Measurements from ENCODE around the gene VMP1.
"Not testable (repeated sequence)": the region's sequence is repeated elsewhere in the genome, so short reads cannot be mapped to it uniquely, and the experiment has no call there.

Gene VMP1

DNA sequence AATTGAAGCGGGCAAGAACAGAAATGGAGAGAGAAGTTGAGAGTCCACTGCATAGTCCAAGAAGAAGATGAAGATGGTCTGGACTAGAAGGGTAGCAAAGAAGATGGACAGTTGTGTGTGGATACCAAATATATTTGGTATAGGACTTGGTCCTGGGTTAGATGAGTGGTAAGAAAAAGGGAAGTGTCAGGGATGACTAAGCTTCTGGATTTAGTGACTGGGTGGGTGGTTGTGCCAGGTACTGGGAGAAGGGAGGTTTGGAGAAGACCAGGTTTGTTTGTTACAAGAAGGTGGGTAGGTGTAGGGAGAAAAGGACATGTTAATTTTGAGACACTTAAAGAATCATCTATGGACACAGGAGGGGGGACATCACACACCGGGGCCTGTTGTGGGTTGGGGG is 5.4 kb downstream of the VMP1 start:
- DNase-seq: no peak

DNA sequence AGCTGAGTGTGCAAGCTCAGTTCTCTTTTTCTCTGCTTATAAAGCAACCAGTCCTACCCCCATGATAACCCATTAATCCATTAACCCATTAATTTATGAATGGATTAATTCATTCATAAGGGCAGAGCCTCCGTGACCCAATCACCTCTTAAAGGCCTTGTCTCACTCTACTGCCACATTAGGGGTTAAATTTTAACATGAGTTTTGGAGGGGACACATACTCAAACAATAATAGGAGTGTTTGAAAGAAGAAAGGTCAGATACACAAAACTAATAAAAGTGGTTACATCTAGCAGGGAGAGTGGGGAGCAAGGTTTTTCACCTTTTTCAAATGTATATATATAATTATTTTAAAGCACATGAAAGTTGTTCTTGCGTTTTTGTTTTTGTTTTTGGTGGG is 6.8 kb downstream of the VMP1 start:
- no peak for DNase-seq

DNA sequence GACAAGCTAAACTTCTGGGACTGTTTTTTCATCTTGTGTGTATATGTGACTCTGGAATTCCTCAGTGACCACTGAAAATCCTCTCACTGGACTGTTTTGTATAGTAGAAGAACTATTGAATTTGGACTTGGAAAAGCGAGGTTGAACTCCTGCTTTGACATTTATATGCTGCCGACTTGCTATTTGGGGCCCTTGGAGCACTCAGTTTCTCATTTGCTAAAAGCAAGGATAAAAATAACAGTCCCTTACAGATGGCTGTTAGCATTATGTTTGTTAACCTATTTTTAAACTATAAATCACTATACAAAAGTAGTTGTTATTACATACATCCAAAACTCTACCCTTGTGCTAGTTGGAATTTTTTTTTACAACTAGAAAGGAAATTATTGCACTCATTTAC is 9.0 kb downstream of the VMP1 start:
- no peak for DNase-seq

DNA sequence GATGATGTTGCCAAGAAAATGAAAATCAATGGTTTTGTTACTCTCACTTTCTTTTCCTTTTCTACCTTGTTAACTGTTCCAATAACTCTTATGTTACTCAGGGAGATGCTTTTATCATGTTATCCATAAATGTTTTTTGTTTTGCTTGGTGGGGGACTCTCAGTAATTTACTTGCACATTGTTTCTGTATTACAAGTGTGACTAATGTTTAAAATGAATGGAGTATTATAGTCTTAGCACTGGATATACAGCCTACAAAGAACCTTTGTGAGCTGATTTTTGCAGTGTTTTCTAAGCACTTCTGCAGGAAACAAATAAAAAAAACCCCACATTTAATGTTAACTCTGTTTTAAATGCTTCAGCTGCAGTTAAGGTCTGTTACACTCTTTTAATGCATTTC is 12.1 kb downstream of the VMP1 start:
- no peak for DNase-seq

DNA sequence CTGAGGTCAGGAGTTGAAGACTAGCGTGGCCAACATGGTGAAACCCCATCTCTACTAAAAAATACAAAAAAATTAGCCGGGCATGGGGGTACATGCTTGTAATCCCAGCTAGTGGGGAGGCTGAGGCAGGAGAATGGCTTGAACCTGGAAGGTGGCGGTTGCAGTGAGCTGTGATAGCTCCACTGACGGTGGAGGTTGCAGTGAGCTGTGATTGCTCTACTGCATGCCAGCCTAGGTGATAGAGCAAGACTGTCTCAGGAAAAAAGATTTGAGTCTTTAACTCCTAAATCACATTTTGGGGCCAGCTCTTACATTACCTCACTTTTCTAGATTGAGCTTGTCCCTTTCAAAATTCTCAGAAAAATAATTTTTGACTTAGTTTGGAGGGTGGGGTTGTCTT is 15.2 kb downstream of the VMP1 start:
- no peak for DNase-seq

DNA sequence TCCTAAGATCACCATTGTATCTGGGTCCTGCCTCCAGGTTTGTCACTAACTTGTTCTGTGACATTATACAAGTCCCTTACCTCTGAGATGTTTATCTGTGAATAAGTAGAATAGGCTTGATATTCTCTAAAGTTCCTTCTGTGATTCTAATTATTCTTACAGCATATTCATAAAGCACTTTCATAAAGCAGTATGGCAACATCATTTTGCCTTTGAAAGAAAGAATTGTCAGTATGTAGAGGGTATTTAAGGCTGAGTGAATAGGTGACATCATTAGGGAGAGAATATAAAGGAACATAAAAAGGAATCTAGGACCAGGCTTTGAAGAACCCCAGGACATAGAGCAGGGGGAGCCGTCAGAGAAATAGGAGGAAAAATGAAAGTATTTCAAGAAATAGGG is 15.6 kb downstream of the VMP1 start:
- DNase-seq: no peak

DNA sequence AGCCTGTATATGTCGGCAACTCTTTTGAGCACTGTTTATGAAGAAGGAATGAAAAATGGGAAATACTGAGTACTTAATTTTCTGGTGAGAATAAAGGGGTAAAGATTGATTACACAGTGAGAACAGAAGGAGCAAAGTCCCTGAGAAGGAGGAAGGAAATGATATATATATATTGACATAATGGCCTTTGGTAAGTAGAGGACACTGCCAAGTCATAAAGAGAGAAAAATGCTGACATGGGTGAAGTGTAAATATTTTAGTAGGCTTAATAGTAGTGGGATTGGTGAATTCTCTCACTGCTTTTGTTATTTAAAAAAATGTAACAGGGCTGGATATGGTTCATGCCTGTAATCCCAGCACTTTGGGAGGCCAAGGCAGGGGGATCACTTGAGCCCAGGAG is 16.2 kb downstream of the VMP1 start:
- no peak for DNase-seq

DNA sequence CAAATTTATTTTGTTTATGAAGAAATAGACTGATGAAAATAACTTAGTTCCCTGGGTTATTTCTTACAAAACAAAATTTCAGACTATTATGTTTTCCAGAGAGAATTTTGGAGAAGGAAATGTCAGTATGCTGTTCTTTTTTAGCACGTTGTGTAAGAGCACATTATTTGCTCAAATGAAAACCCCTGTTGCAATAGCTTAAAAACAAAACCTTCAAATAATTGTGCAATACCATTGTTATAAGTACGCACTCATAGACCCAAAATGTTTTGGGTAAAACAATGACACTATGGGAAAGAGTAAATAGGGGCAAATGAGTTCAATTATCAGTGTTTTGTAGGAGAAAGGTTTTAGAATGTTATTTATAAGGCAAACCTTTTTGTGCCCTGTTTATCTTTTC is 18.2 kb downstream of the VMP1 start:
- DNase-seq: no peak

DNA sequence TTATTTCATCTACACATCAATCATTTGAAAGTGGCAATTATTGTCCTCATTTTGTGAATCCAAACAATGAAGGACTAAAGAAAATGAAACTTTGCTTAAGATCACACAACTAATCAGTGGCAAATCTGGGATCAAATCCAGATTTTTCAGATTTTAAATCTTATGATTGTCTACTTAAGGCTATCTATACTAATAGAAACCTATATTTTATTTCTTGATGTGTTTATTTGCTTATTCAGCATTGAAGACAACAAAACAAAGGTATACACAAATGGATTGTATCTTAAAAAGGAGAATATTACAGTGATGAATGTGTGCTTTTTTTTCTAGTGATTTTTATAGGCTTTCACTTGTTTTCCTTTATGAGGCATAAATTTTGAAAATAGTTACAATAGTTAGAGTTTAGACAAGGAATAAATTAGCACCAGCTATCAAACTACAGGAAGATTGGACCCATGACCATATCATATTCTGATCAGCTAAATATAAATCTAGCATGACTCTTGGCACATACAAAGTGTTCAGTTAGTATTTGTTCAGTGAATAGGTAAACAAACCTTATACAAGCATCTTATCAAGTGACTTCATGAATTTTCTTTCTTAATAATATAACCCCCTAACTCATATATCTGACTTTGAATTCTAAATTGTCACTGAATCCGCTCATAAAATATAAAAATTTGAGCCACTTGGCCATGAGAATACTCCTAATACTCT is 20.5 kb downstream of the VMP1 start:
- DNase-seq: no peak

DNA sequence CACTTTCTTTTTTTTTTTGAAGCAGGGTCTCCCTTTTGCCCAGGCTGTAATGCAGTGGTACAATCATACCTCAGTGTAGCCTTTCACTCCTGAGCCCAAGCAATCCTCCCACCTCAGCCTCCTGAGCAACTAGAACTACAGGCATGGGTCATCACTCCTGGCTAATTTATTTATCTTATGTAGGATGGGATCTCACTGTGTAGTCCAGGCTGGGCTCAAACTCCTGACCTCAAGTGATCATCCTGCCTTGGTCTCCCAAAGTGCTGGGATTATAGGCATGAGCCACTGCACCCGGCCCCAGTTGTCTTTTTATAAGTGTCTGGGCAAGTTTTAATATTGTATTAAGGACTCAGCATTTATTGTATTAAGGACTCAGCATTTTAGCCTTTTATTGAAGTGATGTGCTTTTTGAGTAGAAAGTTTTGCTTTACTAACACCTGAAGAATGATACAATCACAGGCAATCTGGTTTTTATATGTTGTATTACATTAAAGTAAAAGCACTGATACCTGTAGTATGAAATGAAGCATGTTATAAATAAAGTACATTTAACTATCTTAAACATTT is 22.9 kb downstream of the VMP1 start:
- no peak for DNase-seq

DNA sequence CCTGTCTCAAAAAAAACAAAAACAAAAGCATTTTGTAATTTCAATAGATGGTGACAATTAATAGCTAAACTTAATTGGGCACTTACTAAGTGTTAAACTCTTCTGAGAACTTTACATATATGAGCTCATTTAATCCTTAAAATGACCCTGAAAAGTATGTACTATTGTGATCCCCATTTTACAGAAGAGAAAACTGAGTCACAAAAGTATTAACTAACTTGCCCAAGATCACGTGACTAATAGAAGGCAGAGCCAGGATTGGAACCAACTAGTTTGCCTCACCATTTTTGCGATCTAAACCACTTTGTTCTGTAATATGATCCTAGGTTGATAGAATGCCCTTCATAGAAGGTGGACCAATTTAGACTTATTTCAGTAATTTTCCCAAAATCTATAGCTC is 26.2 kb downstream of the VMP1 start:
- no peak for DNase-seq

DNA sequence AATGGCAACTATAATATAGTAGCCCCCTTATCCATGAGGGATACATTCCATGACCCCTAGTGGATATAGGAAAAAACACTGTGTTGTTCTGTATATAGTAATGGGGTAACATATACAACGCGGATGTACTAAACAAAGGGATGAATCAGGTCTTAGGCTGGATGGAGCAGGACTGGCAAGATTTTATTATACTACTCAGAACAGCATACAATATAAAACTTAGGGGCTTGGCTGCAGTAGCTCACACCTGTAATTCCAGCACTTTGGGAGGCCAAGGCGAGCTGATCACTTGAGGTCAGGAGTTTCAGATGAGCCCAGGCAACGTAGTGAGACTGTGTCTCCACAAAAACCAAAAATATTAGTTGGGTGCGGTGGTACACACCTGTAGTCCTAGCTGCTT is 26.8 kb downstream of the VMP1 start:
- no peak for DNase-seq

DNA sequence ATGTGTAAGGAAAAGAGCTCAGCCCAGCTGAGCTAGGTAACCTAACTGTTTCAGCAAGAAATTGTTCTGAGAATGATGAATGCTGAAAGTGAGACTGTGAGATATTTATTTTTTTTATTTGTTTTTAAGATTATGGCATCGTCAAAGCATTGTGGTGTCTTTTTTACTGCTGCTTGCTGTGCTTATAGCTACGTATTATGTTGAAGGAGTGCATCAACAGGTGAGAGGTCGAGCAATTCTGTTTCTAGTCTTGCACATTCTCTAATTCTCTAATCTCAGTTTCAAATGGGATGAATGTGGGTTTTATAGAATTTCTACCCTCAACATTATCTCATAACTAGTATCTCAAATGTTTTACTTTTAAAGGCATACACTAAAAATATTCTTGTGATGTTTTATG is 29.9 kb downstream of the VMP1 start:
- no peak for DNase-seq

DNA sequence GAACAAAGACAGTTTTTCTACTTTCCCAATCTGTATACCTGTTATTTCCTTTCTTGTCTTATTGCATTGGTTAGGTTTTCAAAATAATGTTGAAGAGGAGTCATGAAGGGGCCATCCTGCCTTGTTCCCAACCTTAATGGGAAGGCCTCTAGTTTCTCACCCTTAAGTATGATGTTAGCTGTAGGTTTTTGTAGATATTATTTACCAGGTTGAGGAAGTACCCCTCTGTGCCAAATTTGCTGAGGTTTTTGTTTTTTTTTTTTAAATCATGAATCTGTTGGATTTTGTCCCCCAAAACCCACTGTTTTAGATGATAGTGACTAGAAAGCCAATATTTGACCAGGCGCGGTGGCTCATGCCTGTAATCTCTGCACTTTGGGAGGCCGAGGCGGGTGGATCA is 36.4 kb downstream of the VMP1 start:
- no peak for DNase-seq

DNA sequence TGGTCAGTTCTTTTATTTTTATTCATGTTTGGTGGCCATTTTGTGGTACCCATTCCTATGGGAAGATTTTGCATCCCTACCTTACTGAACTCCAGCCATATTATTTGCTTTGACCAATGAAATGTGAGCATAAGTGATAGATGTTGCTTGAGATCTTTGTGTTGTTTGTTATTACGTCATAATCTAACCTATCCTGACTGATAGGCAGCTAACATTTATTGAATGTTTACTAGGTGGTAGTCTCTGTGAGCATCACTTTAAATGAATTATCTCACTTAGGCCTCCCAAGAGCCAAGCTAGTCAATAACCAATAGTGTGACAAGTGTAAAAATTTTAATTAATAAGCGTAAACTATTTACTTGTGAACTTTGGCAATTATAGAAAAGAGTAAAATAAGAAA is 37.6 kb downstream of the VMP1 start:
- no peak for DNase-seq

DNA sequence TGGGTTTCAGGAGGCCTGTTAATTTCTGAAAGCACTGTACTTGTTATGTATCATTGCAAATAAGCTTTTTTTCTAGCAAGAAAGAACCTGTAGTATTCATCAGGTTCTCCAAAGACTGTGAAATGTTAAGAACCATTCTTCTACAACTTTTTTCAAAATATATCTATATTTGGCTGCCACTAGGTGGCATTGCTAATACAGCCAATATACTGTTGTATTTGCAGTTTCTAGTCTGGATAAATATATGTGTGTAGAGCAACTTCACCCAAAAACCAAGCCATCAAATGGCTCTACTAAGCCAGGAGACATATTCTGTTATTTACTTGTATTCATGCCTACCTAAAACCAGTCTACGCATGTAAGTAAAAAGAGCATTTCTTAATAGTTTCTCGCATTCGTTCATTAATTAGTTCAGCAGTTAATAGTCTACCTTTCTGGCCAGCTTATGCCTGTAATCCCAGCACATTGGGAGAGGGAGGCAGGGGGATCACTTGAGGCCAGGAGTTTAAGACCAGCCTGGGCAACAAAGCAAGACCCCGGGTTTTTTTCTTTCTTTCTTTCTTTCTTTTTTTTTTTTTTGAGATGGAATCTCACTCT is 39.5 kb downstream of the VMP1 start:
- DNase-seq: peak; percentile 10

DNA sequence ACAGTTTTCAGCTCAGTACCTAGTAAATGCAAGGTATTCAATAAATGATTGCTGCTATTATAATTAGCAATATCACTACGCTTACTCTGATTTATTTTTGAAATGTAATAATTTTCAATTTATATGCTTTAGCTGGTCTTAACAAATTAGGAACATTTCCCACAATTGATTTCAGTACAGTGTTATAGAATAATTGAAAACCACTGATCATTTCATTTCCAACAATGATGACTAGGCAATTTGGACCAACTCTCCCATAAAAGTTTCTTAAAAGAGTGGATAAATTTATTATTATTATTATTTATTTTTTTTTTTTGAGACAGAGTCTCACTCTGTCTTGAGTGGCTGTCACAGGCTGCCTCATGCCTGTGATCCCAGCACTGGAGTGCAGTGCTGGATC is 41.1 kb downstream of the VMP1 start:
- DNase-seq: no peak

DNA sequence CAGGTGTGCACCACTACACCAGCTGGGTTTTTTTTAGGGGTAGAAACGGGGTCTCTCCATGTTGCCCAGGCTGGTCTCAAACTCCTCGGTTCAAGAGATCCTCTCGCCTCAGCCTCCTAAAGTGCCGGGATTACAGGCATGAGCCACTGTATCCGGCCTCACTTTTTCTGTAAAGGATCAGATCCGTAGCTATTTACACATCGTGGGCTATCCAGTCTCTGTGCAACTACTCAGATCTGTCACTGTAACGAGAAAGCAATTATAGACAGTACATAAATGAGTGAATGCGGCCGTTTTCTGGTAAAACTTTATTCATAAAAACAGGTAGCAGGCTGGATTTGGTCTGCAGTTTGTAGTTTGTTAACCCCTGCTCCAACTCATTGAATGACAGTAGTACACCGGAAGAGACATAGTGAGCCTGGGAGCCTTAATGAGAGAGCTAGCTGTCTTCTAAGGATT is 44.5 kb downstream of the VMP1 start:
- no peak for DNase-seq

DNA sequence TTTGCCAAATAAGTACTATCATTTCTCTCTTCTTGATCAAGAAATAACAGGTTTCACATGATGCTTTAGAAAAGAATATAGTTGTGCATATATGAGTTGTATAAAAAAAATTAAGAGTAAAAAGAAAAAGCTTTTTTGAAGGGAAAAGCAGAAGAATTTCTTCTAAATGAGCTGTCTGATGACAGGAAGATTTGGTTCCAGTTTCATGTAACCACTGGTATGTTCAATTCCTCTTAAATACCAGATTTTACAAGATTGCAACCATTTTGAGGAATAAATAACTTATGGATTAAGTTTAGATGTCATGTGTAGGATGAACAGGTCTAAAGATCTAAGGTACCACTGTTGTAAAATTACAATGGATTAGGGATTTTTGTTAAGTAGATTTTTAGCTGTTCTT is 45.0 kb downstream of the VMP1 start:
- no peak for DNase-seq

DNA sequence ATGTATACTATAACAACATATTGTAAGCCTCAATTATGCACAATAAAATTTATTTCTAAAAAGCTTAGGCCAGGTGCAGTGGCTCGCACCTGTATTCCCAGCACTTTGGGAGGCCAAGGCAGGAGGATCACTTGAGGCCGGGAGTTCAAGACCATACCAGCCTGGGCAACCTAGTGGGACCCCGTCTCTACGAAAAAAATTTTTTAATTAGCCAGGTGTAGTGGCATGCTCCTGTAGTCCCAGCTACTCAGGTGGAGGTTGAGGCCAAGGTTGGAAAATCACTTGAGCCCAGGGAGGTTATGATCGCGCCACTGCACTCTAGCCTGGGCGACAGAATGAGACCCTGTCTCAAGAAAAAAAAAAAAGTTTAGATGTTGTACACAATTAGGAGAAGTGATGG is 45.5 kb downstream of the VMP1 start:
- no peak for DNase-seq

DNA sequence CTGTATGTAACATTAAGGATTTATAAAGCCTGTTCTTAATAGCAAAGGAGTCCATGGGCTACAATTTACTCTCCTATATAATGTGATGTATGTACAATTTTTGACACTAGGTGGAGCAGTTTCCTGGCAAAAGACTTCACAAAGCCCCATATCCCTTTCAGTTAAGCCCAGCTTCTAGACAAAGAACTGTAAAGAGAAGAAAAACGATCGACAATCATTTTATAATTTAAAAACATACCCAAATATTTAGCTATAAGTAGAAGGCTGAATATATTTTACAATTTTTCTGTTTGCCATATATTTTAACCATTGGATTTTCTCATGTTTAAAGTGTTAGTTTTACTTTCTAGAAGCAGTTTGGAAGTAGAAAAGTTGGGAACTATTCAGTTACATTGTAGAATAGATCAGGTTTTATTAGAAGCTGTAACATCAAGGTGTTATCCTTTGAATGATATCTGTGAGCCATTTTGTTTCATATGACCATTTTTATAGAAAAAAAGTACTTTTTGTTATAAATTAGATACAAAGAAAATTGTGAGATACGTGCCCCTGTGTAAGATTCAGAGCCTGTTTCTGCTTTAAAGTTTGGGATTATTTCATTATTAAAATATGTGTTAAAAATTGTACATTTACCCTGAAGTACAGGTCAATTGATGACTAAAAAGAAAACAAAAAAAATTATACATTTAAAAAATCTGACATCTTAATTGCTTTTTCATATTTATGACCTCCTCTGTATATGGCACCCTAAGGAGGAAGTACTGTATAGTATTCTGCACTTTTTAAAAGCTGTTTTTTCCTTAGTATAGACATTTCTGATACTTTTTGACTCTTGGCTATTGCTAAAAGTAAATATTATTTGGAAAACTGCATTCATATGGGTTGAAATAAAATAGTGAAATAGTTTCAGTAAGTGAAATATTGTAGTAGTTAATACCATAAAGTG is 46.3 kb downstream of the VMP1 start:
- DNase-seq: peak; percentile 82

DNA sequence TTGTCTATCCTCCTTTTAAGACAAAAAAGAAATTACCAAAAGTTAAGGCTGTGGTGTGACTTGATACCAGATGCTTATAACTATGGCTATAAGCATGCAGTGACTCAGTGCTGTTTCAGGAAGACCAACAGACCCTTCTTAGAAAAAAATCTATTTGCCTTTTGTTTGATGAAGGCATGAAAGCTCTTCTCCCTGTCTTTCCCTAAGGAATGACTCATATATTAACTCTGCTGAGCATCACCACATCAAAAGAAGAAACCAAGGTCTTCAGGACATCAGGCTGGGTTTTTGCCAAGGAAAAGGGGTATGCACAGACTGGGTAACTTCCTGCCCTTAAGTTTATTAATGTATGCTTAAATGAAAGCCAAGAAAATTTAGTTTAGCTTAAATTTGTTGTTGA is 47.1 kb downstream of the VMP1 start:
- DNase-seq: no peak

DNA sequence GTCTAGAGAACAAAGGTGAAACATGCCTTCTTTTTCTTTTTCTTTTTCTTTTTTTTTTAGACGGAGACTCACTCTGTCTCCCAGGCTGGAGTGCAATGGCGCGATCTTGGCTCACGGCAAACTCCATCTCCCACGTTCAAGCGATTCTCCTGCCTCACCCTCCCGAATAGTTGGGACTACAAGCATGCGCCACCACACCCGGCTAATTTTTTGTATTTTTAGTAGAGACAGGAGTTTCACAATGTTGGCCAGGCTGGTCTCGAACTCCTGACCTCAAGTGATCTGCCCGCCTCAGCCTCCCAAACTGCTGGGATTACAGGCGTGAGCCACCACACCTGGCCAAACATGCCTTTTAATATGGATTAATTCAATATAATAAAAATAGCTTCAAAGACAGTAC is 47.6 kb downstream of the VMP1 start:
- DNase-seq: not testable (repeated sequence)
